ENCODE measurements around the gene JARID2.

JARID2 gene

DNA sequence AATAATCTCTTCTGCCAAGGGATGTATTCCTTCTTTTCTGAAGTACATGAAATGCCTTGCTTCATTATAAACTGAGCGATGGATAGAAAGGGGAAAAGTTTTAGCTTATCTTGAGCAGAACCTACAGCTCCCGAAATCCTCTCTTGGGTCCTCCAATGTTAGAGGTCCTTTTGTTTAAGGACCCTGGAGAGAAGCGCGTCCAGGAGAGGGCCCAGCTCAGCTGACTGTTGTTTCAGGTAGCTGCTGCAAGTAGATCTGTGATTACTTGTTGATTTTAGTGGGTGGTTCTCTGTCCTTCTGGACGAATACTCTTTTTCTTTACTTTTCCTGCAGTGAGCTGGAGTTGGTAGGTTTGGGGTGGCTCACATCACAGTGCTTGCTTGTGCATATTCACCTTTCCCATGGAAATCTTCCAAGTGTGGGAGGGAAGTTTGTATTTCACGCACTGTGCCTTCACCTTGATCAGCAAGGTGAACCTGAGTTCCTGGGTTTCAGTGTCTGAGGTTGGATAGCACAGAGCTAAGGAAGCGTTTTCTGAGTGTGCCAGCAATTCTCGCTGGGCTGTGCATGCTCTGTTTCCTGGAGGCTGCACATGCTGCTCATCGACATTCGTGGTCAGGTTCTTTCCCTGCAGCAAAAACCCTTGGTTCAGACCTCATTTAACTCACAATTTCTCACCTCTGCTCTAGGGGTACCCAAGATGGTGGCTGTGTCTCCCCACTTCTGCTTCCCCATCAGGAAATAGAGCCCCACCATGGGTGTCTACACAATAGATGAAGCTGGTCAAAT, 176.3 kb downstream of the JARID2 start:
- DNase-seq (ENCODE audit: low read depth): no peak

DNA sequence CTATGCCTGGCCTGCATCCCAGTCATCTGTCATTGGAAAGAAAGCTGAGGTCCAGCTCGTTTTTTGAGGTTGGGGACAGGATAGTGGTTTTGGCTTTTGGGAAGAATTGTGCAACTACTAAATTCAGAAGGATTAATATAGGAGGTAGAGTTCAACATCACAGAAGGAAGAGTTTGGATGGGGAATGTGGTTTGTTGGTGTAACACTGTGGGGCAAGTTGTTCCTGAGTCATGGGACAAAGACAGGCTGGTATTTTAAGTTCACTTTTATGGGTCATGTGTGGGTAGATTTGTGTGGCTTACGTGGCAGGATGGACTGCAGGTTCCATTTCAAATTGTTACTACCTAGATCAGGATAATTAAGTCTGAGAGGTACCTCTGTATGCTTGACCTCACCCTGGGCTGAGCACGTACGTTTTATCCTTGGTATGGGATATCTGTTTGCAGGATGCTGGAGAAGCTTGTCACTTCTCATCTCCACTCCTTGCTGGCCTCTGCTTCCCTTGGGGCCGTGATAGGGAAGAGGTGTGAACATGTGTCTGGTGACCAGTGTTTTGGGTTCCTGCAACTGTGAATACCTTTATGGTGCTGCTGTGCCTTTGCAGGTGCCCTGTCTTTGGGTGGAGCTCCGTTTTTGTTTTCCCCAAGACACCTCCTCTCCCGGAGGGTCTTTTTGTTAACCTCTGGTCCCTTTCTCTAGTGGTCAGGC, 177.6 kb downstream of the JARID2 start:
- no peak for DNase-seq (ENCODE audit: low read depth)

- no peak for DNase-seq (ENCODE audit: low read depth)
Observed at GRCh38 chr6:15425947-15426346, 180.1 kb downstream of the JARID2 start.

- DNase-seq (ENCODE audit: low read depth): no peak
Observed at GRCh38 chr6:15426395-15426794, 180.5 kb downstream of the JARID2 start.

DNA sequence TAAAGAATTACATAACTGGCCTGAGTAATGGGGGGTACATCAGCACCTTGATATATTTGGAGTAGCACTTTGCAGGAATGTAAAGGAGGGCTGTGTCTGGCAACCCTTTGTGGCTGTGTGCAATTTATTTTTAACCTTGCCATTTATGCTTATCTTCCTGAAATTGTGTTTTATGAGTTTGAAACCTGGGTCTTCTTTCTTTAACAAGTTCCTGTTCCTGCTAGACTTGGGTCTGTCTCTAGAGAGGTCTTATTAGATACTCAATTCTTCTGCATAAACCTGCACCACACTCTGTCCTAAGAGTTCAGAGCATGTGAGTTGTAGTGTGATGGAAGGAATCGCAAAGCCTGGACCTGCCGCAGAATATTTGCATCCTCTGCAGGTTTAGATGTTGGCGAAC, 181.0 kb downstream of the JARID2 start:
- DNase-seq (ENCODE audit: low read depth): no peak

DNA sequence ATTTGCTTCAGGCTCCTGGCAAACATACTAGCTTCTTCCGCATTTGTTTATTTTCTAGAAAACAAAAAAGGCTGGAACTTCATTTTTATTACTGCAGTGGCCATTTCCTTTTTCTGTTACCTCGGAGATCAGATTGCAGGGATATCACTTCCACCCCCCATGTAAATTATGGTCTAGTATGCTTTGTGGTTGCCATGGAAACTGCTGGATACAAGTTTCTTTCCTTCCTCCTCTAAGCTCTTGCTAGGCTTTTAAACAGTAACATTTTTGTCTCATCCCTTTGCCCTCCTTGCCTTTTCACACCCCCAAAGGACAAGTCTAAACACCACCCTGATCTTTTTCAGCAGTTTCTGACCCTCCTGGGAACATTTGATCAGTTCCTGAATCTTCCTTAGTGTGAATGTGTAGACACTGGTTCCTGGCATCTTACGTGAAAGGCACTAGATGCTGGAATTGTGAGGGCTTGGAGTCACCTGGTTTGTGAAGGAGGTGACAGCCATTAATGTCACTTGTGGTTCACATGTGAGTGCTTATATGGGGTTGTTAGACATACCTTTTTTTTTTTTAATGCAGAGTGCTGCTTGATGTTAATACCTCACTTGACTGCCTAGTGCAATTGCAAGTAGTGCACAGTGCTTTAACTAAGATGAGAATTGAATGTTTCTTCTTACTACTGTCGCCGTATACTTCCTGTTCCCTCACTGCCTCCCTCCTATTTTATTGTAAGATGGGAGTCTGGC, 181.6 kb downstream of the JARID2 start:
- no peak for DNase-seq (ENCODE audit: low read depth)

DNA sequence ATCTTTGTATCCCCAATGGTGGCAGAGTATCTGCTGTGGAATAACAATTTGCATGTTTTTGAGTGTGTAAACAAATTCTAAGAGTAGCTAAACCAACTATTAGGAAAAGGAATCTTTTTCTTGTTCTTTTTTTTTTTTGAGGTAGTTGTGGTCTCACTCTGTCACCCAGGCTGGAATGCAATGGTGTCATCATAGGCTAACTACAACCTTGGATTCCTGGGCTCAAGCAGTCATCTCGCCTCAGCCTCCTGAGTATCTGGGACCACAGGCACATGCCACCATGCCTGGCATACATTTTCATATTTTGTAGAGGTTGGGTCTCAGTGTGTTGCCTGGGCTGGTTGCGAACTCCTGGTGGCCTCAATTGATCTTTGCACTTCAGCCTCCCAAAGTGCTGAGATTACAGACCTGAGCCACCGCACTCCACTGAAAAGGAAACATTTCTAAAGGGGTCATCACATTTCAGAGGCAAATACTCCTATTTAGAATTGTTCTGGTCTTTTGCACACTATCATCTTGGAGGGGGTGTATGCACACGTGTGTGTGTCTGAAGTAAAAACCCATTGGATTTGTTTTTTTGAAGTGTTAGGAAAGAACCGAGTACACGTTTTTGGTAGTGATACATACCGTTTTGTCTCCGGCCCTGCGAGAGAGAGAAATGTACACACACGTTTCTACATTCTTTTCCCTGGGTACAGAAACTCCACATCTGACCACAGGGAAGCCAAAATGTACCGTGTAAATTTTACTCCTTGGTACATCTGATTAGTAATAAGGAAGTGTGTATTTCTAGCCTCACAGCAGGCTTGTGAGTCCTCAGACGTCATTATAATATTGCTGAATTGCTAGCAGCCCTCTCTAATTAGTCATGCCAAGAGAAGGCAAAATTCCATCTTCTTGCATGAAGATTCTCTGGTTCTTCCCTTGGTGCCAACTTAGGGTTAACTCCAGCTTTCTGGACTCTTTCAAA, 183.6 kb downstream of the JARID2 start:
- DNase-seq (ENCODE audit: low read depth): no peak

DNA sequence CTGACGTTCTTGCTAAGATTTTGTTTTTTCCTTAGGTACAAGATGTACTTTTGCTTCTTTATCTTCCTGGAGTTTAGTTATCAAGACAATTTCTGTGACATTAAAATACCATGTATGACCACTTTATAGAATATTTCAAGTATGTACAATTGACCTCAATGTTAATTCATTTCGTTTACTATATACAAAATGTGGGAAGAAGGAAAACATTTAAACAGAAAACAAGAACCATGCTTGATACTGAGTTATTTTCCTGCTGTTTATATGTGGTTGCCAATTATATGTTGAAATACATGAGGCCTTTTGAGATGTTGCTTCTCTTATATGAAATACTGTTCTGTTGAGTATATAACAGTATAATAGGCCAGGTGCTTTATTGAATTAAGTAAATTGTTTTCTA, 184.3 kb downstream of the JARID2 start:
- DNase-seq (ENCODE audit: low read depth): no peak

DNA sequence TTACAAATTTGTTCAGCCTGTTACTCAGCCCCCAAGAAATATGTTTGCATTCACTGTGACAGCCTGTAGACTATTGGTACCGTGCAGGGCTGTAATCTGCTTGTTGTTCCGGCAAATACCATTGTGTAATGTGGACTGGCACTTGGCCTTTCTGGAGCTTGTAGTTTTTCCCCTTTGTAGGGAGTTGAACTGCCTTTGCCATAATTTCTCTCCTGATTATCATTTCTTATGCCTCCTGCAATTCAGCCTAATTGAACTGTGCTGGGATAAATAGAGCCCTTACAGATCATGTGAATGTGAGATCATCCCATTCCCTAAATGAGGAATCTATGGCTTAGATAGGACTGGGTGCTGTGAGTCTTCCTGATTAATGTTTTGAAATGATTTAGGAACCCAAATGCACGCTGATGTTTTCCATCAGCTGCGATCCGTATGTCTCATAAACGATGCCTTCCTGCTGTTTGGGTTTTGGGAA, 185.1 kb downstream of the JARID2 start:
- DNase-seq (ENCODE audit: low read depth): no peak

GRCh38 chr6:15431762-15432483, 186.1 kb downstream of the JARID2 start:
- no peak for DNase-seq (ENCODE audit: low read depth)

- no peak for DNase-seq (ENCODE audit: low read depth)
Observed at GRCh38 chr6:15433511-15433861, 187.6 kb downstream of the JARID2 start.

DNA sequence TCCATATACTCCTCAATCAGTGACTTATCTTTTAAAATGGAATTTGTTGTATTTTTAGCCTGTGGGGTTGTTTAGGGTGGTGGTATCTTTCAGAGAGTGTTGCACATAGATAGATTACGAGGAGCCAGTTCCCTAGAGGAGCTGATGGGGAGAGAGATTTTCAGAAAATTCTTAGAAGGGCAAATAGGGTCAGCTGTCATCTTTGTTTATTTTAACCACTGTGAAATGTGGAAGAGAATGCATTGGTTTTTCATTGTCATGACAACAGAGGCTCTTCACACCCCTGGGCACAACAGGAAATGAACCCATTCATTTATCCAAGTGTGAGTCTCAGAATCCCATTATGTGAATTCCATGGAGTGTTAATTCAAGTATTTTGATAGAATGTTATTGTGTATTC, 188.4 kb downstream of the JARID2 start:
- no peak for DNase-seq (ENCODE audit: low read depth)

DNA sequence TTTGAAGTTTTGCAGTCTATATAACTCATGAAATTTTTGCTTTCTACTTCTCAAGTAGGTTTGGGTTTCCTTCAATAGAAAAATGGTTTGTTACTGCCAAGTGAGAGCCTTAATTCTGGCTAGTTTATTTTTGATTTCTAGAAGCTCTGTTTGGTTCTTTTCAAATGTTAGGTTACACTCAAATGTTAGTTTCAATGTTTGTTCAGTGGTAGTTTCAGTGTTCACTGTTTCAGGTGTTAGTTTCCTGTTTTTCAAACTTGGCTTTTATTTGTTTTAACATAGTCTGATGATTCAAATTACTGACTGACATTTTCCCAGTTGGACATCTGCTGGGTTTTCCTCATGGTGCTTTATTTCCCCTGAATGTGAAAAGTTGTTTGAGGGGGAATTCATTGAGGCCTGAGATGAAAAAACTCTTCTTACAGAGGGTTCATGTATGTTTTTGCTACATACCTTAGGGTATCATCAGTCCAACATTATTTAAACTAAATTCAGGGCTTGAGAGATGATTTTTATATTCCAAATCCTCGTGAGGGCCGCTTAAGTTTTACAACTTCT, 189.0 kb downstream of the JARID2 start:
- DNase-seq (ENCODE audit: low read depth): no peak

- DNase-seq (ENCODE audit: low read depth): no peak
Observed at GRCh38 chr6:15435468-15435867, 189.6 kb downstream of the JARID2 start.

DNA sequence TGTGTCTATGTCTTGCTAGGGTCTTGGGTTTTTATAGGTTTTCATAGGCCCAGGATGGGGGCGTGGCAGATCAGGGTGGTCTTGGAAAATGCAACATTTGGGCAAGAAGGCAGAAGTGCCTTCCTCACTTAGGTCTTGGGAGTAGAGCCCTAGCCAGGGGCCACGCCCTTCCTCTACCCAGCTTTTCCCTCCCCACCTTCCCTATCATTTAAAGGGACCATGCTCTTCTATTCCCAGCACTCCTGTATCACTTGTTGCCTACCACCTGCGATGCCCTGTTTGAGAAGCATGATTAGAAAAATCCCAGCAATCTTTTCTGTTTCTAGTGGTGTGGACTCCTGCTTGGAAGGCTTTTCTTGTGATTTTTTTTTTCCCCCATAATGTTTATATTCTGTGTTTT, 190.6 kb downstream of the JARID2 start:
- no peak for DNase-seq (ENCODE audit: low read depth)

DNA sequence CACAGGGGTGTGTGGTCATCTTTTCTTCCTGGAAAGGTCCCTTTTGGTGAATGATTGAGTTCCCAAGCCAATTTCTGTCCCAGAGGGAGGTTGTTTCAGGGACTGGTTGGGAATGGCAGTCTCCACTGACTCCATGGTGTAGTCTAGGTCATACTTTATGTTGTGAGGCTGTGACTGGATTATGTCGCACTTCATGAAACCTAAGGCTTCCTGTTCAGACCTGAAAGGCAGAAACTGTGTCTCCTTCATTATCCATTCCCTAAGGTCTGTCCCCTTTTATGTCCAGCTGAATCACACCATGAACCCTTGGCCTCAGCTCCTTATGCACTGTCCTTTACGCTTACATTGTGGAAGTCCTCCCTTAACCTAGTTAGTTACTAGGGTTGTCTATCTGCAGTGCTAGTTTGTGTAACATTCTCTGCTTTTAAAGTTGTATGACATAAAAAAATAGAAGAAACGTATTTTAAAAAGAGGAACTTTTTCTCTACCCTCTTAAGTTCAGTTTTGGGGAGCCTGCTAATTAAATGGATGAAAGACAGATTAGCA, 191.3 kb downstream of the JARID2 start:
- DNase-seq (ENCODE audit: low read depth): no peak

DNA sequence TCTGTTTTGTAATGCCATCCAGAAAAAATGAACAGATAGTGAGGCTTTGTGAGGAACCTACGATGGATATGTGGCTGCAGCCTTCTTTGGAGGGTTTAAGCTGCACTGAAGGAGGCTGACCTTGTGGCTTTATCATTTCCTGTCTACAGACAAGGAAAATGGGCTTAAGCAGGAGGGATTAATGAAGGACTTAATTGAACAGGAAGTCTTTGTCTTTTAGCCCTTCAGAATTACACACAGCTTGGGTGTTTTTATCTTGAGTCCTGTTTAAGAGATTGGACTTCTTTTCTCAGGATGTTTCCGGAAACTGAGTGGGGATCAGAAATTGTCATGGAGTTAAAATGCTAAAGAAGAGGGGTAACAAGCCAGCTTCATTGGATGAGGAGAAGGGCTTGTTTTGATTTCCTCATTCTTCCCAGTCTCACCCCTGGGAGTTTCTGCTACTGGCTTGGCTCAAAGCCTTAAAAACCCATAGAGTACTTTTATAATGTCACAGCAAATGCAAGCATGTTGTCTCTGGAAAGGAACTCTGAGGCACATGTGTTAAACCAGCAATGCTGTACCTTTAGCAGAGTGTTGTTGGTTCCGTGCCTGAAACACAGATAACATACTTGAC, 193.6 kb downstream of the JARID2 start:
- no peak for DNase-seq (ENCODE audit: low read depth)

DNA sequence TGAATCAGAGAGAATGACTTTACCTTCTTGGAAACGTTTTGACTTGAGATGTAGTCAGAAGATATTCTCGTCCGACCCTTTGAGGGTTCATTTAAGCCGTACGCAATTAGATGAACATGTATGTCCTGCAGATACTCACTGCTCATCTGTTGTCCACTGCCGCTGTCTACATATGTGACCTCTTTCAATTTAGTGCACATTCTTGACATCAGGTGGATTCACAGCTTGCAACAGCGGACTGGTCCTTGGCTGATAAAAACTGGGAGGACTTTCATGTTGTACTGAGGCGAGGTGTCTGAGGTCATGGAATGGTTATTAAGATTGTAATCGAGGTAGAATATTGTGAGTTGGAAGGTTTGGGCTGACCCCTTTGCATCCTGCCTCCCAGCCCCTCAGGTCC, 194.2 kb downstream of the JARID2 start:
- DNase-seq (ENCODE audit: low read depth): no peak

GRCh38 chr6:15441215-15441868, 195.5 kb downstream of the JARID2 start:
- peak; percentile 4 for DNase-seq (ENCODE audit: low read depth)

All from activated T-helper 1 cell treated with Interleukin-2 at 50 U/mL for 16 hours (primary cell).